ENCODE results near the gene VRTN.

DNA sequence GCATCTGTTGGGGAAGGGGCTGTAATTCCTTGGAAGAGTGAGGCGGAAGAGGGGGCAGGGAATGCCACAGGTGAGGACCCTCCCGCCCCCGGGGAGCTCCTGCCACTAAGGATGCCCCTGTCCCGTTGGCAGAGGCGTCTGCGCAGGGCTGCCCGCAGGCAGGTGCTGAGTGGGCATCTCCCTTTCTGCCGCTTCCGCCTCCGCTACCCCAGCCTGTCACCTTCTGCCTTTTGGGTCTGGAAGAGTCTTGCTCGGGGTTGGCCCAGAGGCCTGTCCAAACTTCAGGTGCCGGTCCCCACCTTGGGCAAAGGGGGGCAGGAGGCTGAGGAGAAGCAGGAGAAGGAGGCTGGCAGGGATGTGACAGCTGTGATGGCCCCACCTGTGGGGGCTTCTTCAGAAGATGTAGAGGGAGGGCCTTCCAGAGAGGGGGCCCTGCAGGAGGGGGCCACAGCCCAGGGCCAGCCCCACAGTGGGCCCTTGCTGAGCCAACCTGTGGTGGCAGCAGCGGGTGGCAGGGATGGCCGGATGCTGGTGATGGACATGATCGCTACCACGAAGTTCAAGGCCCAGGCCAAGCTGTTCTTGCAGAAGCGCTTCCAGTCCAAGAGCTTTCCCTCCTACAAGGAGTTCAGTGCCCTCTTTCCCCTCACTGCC is 10.0 kb downstream of the VRTN start:
- TF ChIP-seq, protein P1, sequence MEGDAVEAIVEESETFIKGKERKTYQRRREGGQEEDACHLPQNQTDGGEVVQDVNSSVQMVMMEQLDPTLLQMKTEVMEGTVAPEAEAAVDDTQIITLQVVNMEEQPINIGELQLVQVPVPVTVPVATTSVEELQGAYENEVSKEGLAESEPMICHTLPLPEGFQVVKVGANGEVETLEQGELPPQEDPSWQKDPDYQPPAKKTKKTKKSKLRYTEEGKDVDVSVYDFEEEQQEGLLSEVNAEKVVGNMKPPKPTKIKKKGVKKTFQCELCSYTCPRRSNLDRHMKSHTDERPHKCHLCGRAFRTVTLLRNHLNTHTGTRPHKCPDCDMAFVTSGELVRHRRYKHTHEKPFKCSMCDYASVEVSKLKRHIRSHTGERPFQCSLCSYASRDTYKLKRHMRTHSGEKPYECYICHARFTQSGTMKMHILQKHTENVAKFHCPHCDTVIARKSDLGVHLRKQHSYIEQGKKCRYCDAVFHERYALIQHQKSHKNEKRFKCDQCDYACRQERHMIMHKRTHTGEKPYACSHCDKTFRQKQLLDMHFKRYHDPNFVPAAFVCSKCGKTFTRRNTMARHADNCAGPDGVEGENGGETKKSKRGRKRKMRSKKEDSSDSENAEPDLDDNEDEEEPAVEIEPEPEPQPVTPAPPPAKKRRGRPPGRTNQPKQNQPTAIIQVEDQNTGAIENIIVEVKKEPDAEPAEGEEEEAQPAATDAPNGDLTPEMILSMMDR (IDR thresholded peaks at IDR 0.05; ENCODE audit: low read depth, low read length, poor library complexity, severe bottlenecking): no peak
- no peak for TF ChIP-seq EZH2phosphoT487 (IDR thresholded peaks at IDR 0.05; ENCODE audit: borderline replicate concordance, low read length)
